Measurements from ENCODE around the gene MALRD1.

Gene MALRD1

DNA sequence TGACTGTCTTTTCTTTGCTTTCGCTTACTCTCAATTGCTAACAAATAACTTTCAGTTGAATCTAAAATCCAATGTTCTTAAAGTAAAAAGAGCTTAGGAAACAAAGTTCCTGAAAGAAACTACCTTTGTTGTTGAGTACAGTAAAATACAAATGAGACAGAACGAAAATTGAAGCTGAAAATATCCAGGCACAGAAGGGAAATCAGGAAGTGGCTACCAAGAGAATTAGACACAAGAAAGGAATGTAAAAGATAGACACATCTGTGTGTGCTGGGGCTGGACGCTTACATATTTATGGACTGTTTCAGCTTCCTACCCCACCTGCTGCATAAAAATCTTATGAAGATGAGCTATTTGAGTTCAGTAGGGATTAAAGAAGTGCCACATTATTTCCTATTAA, 606.0 kb downstream of the MALRD1 start:
- no peak for DNase-seq

DNA sequence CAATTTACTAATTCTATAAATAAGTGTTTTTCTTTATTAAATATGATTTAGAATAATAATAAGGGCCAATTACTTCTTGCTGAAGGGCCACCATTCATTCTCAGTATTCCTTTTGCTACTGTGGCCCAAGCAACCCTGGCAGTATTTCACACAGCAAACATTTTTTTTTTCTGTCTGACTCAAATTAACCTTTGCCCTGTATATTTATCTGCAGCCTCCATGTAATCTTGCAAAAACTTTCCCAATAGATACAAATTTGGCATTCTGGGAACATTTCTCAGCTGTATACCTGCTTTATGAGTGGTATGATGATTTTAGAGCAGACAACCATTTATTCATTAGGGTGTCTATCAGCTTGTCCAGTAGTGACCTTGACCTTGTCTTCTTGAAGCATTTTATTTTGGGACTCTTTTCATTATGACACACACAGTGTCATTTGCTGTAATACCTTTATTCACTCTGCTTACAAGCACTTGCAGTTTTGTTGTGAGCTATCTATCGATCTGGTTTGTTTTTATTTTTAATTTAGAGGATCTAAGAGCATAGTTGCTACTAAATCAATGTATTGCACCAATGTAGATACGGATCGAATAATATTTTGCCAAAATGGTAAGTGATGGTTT, 607.9 kb downstream of the MALRD1 start:
- DNase-seq: no peak

DNA sequence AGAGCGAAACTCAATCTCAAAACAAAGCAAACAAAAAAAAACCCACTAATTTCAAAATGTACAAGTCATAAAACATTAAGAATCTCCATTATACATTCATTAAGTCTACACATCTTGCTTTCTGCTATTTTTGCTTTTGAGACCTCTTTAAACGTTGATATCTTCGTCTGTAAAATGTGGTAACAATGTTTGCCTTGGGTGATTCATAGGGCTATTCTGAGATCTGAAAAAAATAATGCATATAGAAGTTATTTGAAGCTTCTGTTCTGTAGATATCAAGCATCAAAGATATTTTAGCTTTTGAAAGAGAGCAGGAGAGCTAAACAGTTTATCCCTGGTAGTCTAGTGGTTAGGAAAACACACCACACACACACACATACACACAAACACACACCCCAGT, 609.5 kb downstream of the MALRD1 start:
- DNase-seq: no peak

DNA sequence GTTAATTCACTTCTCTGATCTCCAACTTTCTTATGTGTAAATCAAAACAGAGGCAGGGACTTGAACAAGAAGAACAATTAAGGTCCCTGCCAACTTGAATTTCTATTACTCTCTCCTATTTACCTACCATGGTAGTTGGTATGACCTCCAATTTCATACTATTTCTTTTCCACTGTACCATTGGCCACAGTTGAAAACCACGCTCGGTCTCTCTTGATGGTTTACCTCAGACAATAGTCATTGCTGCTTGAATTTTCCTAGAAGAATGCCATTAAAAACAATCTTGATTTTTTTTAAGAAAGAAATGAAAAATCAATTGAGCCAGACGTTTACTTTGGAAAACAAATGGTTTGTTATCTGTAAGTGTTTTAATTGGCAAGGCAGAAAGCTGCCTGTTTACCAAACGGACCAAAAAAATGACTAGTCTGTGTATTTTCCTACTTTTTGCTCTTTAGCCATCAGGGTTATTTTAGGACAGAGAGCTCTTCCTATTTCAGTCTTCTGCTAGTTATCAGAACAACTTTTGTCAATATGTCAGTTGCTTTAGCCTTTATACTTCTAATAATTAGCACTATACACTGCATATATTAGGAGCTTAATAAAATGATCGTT, 610.1 kb downstream of the MALRD1 start:
- DNase-seq: no peak

DNA sequence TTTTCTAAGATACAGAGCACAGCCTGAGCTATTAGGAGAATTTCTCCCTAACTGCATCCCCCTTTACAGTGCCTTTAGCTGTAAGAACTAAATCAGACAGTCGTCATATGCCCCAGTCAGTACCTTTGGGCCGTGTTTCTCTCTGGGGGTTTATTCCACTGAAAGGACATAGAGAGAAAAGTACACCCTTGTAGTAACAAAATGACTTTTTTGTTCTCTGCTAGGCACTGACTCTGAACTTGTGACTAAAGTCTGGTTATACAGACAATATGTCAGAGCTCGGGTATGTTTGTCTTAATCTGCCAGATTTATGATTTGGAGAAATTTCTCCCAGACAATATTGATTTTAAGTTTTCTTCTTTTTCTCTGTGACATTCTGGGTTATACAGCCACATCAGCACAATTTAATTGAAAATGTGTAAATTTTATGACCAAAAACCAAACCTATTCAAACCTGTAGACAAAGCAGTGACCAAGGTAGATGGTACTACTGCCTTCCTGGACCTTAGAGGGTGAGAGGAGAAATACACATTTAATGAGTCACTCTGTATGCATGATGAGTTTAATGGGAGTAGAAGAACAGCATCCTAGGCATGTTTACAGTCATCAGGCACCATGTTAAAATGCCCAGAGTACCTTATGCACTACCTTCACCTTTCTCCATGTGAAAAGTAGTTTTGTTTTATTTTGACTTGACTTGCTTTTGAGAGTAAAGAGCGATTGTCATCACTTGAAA, 611.5 kb downstream of the MALRD1 start:
- no peak for DNase-seq

DNA sequence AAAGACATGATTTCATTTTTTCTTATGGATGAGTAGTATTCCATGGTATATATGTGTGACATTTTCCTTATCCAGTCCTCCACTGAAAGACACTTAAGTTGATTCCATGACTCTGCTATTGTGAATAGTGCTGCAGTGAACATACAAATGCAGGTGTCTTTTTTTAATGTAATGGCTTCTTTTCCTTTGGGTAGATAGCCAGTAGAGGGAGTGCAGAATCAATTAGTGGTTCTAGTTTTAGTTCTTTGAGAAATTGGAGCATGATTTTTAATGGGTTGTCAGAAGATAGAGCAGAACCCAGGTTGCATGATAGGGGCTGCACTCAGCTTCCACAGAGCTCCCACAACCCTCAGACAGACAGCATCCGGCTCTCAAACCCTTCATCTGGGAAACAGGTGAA, 614.7 kb downstream of the MALRD1 start:
- no peak for DNase-seq

DNA sequence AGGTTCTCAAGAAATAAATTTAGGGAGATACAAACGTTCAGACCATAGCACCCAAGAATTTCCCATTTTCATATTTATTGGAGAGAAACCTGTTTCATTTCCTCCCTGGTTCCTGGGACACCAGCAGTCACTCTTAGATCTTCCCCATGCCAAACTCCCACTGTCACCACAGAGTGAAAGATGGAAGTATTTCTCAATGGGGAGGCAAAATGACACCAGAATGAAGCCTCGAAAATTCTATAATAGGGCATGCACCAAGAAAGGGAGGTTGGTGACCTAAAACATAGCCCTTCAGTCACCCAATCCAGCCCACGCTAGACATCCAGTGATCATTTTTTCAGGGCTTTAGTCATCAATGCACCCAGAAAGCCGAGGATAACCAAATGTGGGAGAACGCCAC, 619.5 kb downstream of the MALRD1 start:
- no peak for DNase-seq

DNA sequence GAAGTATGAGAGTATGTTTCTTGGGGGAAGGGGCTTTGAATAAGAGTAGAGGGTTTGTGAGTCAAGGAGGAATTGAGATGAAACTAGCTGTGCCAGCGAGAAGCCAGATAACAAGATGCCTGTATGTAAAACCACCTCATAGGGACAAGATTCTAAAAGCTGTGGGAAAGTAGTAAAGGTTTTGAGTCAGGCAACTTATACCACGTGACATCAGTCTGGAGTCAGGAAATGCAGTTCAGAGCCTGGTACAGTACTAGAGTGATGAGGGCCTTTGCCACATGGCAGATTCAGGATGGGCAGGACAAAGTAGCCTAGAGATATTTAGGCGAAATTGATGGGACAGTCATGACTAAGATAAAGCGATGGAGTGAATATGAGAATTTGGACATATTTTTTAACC, 627.5 kb downstream of the MALRD1 start:
- DNase-seq: no peak

DNA sequence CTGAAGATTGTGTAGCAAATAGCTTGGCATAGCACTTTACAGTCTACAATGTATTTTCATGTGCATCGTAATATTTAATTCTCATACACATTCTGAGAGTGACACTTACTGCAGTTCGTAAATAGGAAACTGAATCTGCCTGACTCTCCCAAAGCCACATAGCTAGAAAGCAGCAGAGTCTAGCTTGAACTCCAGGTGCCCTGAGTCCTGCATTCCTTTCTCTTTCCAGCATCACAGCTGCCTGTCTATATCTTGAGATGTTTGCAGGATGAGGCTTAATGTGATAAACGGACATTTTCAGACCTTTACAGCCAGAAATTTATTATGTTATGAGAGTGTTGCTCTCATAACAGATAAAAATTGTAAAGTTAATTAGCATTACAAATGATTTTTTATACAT, 634.8 kb downstream of the MALRD1 start:
- no peak for DNase-seq

DNA sequence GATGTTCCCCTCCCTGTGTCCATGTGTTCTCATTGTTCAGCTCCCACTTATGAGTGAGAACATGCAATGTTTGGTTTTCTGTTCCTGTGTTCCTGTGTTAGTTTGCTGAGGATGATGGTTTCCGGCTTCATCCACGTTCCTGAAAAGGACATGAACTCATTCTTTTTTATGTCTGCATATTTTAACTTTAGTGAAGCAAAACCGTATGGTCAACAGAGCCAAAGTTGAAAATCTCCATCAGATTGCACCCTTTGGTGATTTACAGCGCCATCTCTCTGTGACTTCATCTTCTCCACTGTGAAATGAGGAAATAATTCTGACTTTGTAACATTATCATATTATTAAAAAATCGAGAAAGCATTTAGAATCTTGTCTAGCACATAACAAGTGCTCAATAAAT, 635.4 kb downstream of the MALRD1 start:
- peak; percentile 9 for DNase-seq

DNA sequence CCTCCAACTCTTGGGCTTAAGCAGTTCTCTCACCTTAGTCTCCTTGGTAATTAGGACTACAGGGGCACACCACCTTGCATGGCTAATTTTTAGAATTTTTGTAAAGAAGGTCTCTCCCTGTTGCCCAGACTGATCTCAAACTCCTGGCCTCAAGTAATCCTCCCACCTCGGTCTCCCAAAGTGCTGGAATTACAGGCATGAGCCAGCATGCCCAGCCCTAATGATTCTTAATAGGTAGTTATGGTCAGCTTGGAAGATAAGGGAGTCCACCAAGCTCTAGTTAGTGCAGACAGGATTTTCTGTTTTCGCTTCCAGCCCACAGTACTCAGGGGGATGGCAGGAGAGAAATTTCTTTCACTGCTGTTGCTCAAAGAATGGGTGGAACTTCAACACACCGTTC, 639.7 kb downstream of the MALRD1 start:
- DNase-seq: no peak

DNA sequence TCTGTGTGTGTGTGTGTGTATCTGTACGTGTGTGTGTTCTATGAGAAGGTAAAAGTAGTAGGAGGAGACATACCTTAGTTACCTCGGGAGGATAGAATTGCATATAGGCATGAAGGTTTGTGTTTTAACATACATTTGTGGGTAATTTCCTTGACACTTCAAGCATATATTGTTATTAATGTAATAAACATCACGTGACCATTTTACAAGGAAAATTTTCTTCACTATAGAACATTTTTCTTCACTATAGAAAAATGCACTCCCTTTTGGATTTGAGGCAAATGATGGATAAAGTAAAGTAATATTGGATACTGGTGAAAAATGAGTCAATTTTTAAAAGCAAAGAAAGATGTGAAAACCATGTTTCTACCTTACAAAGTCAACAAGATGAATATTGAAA, 640.6 kb downstream of the MALRD1 start:
- no peak for DNase-seq

DNA sequence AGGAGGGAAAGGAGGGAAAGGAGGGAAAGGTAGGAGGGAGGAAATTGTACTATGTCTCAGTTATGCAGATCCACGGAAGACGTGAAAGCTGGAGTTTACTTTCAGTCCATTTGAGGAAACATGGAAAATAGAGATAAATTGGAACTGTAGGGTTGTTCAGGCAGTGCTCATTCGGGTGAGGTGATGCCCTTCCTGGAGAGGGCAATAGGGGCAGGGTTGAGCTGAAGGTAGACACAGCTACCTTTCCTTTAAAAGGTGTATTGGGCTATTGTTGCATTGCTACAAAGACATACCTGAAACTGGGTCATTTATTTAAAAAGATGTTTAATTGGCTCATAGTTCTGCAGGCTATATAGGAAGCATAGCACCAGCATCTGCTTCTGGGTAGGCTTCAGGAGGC, 650.7 kb downstream of the MALRD1 start:
- no peak for DNase-seq

DNA sequence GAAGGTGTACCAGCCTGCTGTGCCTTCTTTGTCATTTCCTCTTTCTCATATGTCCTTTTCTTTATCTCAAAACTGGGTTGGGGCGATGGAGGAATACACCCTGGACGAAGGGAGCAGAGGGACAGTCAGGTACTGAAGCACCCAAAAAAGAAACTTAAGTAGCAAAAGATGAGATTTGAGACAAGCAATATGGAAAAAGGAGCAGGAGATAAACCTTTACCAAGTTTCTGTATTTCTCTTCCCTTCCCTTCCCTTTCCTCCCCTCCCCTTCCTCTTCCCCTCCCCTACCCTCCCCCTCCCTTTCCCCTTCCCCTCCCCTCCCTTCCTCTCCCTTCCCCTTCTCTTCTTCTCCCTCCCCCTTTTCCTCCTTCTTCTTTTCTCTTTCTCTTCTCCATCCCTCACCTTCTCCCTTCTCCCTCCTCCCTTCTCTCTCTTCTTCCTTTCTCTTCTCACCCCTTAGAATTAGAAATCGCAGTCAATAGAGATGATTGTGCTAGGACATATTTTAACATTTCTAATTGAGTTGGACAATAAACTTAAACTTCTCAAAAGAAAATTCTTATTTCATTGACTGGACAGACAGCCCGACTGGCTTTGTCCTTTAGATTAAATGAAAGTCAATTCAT, 652.9 kb downstream of the MALRD1 start:
- DNase-seq: no peak

DNA sequence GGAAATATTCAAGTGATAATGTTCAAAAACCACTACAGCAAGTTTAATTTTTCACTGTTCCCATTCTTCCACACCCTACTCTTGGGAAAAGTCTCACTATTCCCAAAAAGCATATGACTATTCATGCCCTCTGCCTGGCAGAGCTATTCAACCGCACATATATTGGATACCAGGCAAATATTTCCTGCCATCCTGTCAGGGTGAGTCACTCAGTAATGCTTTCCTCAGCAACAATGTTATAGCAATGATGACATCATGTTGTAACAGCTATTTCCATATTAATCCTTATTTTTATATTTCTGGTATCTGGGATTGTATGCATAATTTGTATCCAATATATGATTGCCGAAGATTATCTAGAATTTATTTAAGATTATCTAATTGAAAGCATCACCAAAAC, 653.6 kb downstream of the MALRD1 start:
- DNase-seq: no peak

DNA sequence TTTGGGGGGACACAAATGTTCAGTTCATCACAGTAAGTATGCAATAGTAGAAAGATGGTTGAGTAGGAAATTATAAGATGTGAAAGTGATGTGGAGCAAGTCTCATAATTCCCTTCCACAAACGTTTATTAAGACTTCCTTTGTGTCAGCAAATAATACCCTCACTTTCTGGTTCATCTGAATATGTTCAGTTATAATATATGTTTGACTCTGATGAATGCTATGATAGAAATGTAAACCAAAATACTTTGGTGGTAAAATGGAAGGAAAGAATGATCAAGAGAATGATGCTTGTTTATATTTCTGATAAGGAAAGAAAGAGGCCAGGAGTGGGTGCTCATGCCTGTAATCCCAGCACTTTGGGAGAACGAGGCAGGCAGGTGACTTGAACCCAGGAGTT, 655.9 kb downstream of the MALRD1 start:
- no peak for DNase-seq

DNA sequence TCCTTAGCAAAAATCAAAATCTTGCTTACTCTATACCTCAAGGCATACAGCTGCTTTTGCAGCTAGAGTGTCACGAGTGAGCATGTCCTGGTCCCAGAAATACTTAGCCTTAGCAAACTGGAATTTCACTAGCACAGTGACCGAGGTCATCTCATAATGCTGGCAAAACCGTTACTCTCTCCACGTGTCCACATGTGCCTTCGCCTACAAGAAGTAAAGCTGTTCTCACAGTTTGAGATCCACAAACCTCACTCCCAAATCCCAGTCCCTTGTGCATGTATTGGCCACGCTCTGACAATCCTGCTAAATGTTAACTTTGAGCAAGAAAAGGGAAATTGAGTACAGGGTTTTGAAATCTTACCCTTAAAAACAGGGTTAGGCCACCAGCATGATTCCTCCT, 656.6 kb downstream of the MALRD1 start:
- DNase-seq: no peak

DNA sequence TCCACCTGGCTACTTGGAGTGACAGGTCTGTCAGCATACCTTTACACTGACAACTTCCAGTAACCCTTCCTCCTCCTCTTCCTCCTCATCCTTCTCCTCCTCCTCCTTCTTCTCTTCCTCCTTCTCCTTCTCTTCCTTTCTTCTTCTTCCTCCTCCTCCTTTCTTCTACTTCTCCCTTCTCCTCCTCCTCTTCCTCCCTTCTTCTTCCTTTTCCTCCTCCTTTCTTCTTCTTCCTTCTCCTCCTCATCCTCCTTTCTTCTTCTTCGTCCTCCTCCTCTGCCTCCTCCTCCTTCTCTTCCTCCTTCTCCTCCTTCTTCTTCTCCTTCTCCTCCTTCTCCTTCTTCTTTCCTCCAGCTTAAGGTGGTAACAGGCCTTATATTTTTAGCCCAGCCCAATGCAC, 658.3 kb downstream of the MALRD1 start:
- no peak for DNase-seq

DNA sequence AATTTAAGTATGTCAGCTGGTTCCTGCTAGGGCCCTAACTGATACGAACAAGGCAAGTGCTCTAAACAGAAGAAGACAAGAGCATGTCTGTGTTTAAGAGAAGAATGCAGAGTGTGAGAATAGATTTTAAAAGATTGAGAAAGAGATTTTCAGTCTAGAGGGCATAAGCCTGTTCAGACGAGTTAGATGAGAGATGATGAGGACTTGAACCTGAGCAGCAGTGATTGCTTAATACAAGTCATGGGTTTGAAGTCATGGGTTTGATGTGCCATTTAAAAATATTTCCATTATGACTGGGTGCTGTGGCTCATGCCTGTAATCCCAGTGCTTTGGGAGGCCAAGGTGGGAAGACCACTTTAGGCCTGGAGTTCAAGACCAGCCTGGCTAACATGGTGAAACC, 658.8 kb downstream of the MALRD1 start:
- DNase-seq: no peak

DNA sequence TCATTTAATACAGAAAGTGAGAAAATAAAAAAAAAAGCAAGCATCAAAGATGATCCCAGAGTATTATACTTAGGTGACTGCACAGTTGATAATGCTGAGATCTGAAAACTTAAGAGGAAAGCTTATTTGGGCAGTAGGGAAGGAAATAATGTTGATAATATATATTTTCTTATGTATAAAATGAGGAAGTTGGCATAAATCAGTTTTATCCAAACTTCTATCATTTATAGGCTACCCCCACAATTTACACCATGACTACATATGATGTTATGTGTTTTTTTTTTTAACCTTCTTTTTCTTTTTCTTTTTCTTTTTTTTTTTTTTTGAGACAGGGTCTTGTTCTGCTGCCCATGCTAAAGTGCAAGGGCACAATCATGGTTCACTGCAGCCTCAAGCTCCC, 659.4 kb downstream of the MALRD1 start:
- DNase-seq: no peak

DNA sequence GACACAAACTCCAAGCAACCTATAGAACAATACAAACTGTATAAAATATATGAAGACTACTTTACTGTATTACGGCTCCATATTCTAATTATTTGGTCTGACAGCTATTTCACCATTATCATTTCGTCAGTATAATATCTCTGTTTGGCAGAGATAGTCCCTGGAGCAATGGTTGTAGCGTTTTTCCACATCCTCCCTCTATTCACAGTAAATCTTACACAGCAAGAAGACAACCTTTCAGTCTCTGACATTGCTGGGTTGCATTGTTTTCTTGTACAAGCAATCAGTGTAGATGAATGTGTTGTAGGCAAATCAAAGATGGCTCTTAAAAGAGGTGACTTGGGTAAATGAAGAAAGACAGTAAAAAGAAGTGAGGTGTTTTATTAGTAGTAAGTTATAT, 662.0 kb downstream of the MALRD1 start:
- DNase-seq: no peak

DNA sequence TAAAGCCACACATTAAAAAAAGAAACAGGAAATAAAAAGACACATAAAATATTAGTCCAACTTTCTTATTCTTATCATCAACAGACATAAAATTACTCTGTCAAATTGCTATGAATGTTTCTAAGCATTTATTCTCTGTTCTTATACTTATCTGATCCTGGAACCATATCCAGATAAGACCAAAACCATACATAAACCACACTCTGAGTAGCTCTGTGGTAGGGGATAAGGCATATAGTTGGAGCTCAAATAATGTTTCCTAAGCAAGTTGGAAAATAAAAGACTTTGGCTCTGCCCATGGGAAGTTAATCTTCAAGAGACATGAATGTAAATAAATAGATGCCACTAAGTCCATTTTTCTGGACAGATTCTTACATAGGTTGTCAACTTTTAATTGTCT, 664.6 kb downstream of the MALRD1 start:
- no peak for DNase-seq

DNA sequence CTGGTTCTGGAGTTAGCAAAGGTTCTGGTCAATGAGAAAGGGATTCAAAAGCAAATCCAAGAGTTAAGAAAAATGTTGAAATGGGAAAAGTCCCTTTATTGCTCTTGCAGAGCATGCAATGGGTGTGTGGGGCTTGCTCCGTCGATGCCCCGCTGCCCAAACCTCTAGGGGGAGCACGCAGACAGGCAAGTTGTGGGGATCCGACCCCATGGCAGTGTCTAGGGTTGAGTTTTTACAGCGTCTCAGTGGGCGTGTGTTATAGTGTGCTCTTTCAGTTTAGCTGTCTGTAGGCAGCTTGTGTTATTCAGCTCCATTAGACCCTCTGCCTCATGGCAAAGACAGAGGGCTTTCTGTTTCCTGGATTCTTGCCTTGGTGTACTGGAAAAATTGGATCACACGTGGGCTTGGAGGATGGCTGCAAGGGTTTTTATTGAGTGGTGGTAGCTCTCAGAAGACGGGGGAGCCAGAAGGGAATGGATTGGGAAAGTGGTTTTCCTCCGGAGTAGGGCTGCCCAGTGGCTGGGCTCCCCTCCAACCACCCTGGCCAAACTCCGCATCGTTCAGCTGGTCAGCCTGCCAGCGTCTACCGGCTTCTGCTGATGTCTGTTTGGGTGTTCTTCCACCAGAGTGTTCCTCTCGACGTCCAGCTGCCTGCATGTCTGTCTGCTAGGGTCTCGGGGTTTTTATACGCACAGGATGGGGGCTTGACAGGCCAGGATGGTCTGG, 665.4 kb downstream of the MALRD1 start:
- no peak for DNase-seq
